T47D (cell line): Measurements from ENCODE around the gene ARHGAP23.
A peak's percentile ranks its signal among the peaks of the same experiment; 100 is the strongest.

Experiments used
- DNase-seq, 2 experiments: peaks; one replicate each; pipeline versions ENCODE4 v3.0.0 to v3.0.0-alpha.2; 2011 to 2012; ENCODE audit warnings: low read depth in 1 of 2, low spot score in 1 of 2
- JUND ChIP-seq: IDR thresholded peaks from 2 replicates; pipeline ENCODE4 v1.6.1; 2012; ENCODE audit warnings: low read depth
- in situ Hi-C: cut with HindIII; loops from 2 replicates; pipeline ENCODE4 v1.10.0; 2016; ENCODE audit warnings: low sequenced_read_pairs, low pct_unique_long_range_greater_than_20kb

ARHGAP23 gene

DNA sequence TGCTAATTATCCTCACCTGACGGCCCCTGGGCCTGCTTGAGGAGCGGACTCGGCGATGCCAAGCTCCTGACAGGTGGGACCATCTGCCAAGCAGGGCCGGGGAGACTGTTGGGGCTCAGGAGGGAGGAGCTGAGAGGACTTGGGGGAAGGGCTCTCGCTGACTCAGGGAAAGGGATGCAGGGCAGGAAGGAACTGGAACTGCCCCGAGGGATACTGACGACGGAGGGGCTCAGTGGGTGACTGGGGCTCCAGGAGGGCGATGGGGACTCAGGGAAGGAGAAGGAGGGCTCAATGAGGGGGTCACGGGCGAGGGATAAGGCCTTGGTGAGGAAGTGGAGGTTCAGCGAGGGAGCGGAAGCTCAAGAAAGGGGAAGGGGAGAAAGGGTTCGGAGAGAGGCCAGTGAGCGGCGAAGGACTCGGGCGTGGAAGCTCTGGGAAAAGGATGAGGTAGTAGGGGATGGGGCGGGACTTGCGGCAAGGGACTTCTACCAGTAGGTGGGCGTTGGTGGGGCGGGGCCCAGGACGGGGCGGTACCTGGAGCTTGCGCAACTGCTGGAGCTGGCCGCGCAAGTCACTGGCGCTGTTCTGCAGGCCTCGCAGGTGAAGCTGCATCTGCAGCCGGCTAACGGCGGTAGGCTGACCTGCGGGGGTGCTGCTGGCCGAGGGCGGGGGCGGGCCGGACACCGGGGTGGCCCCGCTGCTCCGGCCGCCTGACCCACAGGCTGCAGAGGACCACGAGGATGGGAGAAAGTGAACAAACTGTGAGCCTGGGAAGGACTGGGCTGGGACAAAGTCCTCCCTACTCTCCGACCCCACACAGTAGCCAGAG is 131.0 kb downstream of the ARHGAP23 start:
- TF ChIP-seq JUND = no peak
- peak; percentile 94 to 98 for DNase-seq
- in situ Hi-C loops = no loop called here

DNA sequence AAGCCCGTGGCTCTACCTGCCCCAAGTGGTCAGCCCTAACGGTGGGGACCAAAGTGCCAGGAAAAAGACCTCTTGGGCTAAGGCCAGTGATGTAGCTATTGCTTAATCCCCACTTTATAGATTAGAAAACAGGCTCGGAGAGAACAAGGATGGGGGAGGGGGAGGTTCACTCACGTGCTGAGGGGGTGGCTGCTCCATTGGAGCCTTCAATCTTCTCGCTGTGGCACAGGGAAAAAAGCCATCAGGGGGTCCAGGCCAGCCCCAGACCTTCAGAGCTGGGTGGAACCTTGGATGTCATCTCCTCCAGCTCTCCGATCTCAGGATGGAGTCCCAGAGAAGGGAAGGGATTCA is 131.6 kb downstream of the ARHGAP23 start:
- in situ Hi-C loops = no loop called here
- no peak for DNase-seq
- TF ChIP-seq JUND = no peak

DNA sequence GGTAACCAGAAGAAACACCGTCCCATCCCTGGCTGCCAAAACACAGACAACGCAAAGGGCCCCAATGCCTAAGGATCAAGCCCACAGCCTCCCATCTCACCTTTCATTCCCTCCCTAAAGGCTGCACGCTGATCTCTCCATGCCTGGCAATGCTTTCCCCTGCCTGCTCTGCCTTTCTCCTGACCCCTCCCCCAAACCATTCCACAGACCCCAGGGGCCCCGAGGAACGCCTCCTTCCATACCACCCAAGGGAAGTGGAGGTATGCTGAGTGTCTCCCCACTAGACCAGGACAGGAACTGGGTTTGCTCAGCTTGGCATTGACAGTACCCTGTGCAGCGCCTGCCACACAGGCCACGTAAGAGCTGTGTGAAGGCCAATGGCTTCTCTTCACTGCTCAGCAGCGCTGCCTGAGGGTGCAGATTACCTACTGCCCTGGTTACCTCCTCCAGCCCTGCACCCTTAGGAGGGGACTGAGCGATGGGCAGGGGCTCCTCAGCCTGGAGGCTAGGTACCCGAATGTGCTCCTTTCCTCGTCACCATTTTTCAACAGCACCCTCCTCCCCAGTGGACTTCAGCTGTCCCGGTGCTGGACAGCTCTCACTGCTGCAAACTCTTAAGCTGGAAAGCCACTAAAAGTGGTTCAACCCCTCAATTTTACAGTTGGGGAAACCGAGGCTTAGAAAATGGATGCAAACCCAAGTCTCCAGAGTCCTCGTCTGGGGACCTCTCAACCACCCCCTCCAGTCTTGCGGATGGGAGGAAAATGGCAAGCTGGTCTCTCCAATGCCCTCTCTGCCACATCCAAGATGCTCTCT is 132.4 kb downstream of the ARHGAP23 start:
- in situ Hi-C loops = no loop called here
- TF ChIP-seq JUND = no peak

DNA sequence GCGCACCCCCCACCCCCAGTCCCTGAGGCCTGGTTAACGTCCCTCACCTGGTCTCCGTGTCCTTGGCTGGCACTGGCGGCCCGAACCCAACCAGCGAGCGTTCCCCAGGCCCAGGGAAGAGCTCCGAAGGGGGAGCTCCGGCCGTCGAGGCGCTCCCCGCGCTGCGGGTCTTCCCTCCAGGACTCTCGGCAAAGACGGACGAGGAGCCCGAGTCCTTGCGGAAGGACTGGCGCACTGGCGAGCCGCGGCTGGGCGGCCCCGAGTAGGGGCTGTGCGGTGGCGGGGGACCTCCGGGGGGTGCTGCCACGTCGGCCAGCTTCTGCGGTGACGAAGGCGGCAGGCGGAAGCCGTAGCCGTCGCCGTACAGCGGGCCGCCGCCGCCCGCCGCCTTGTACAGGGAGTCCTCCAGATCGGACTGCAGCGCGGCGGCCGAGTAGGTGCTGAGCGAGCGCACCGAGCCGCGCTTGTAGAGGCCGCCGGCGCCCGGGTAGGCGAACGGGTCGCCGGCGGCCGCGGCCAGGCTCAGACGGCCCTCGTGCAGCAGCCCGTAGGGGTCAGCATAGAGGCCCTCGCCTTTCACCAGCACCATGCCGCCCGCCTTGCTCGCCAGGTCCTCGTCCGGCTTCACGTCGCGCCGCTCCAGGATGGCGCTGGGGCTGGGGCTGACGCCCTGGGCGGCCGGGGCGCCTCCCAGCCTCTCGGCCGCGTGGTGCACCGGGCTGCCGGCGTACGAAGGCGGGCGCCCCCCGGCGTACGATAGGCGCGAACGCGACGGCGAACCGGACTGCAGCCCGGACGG is 133.4 kb downstream of the ARHGAP23 start:
- no peak for TF ChIP-seq JUND
- DNase-seq = no peak
- in situ Hi-C loops = no loop called here

More for the DNA sequence above, 132.4 kb downstream of the ARHGAP23 start:
- peak in 1 of 2 experiments; percentile 65 for DNase-seq
